ENCODE measurements around the gene SREBF2. TPM values are rescaled to one million over a fixed set of nuclear protein-coding genes. Genes with fewer than 3 reads are reported as not detected.
A peak's percentile ranks its signal among the peaks of the same experiment; 100 is the strongest.
"Not testable (repeated sequence)": the region's sequence is repeated elsewhere in the genome, so short reads cannot be mapped to it uniquely, and the experiment has no call there.

The SREBF2 gene
- total RNA-seq, 2 experiments from 2014 or later = 101 to 105 TPM

GRCh38 chr22:41948928-41949296, 116.0 kb downstream of the SREBF2 start:
- peak overlapping the region; percentile 14 for H3K27ac Mint-ChIP-seq
- H3K27me3 Mint-ChIP-seq; DNase-seq; POLR2A ChIA-PET; H3K9me3 Mint-ChIP-seq (ENCODE audit: low read depth); ATAC-seq: not testable (repeated sequence)
- CTCF ChIA-PET = interaction anchor here (1.9 kb wide), 1 partner anchor 8 kb away, joined by 5 read pairs; no protein-coding TSS in a partner anchor
- peak overlapping the region; percentile 31 for H3K4me3 Mint-ChIP-seq
- intact Hi-C loops (cut with DNase I, micrococcal nuclease) = loop anchor here in 1 of 2 experiments (5.0 kb wide), 1 partner anchor 1312 kb away; the partner anchor contains the start of gene MRTFA
- H3K36me3 Mint-ChIP-seq (ENCODE audit: low read depth) = peaks cover 20% of the 10 kb centered on the region
- peaks cover 43% of the 10 kb centered on the region for H3K4me1 Mint-ChIP-seq

GRCh38 chr22:41949297-41949965, 116.5 kb downstream of the SREBF2 start:
- POLR2A ChIA-PET = interaction anchor here (0.6 kb wide), 1 partner anchor 397 kb away, joined by 3 read pairs; no protein-coding TSS in a partner anchor
- intact Hi-C loops (cut with DNase I, micrococcal nuclease) = loop anchor here in 1 of 2 experiments (5.0 kb wide), 1 partner anchor 1312 kb away; the partner anchor contains the start of gene MRTFA
- DNase-seq (no peak), ATAC-seq (no peak)
- Mint-ChIP-seq H3K4me3 (peak overlapping the region; percentile 31), H3K9me3 (ENCODE audit: low read depth) (no peaks in the 10 kb centered on the region), H3K36me3 (ENCODE audit: low read depth) (peaks cover 16% of the 10 kb centered on the region), H3K27me3 (no peaks in the 10 kb centered on the region), H3K4me1 (peaks cover 39% of the 10 kb centered on the region), H3K27ac (peak overlapping the region; percentile 14)
- CTCF ChIA-PET = interaction anchor here (1.9 kb wide), 1 partner anchor 9 kb away, joined by 5 read pairs; no protein-coding TSS in a partner anchor

- Mint-ChIP-seq H3K27ac (no peak within 1 kb of the TSS), H3K27me3 (no peaks in the 10 kb centered on the region), H3K4me3 (no peak within 1 kb of the TSS), H3K4me1 (peaks cover 25% of the 10 kb centered on the region), H3K36me3 (ENCODE audit: low read depth) (no peaks in the 10 kb centered on the region), H3K9me3 (ENCODE audit: low read depth) (no peaks in the 10 kb centered on the region)
- no peak for ATAC-seq
- ChIA-PET CTCF (interaction anchor here (0.5 to 2.0 kb wide), 3 partner anchors 9 to 12 kb away, joined by 3 to 9 read pairs (median 3); no protein-coding TSS in a partner anchor), POLR2A (no interaction called here)
- DNase-seq = no peak
- intact Hi-C loops (cut with DNase I, micrococcal nuclease) = no loop called here
Measured at GRCh38 chr22:41951898-41952474, 119.1 kb downstream of the SREBF2 start, which contains the start of gene SMIM45. SMIM45 (plus strand) TSS chr22:41952150.

GRCh38 chr22:41952713-41953112, 119.8 kb downstream of the SREBF2 start:
- H3K4me3 Mint-ChIP-seq = no peak overlapping the region
- intact Hi-C loops (cut with DNase I, micrococcal nuclease) = no loop called here
- no peaks in the 10 kb centered on the region for H3K9me3 Mint-ChIP-seq (ENCODE audit: low read depth)
- no peak overlapping the region for H3K27ac Mint-ChIP-seq
- peaks cover 21% of the 10 kb centered on the region for H3K4me1 Mint-ChIP-seq
- no peak for DNase-seq
- H3K36me3 Mint-ChIP-seq (ENCODE audit: low read depth) = no peaks in the 10 kb centered on the region
- H3K27me3 Mint-ChIP-seq = no peaks in the 10 kb centered on the region
- CTCF ChIA-PET = interaction anchor here (0.5 to 2.0 kb wide), 5 partner anchors 10 to 256 kb away, joined by 3 to 9 read pairs (median 3); no protein-coding TSS in a partner anchor
- ATAC-seq = no peak
- POLR2A ChIA-PET = no interaction called here

Small RNA genes lying within 50 kb of the gene (microRNA-seq; reads per million reads assigned to microRNA genes)
- 273 reads per million, percentile 74 among the genes with 10 or more reads in this experiment for gene MIR33A (ENCODE audit: borderline replicate concordance)

Other genes starting within 250 kb of the SREBF2 start
- gene PMM1, start 243.3 kb upstream of the SREBF2 start, total RNA-seq = 10 to 100 TPM; 30.4 to 37.4 TPM
- gene DESI1, start 212.1 kb upstream of the SREBF2 start, total RNA-seq = 10 to 100 TPM; 56.6 to 98.1 TPM
- gene XRCC6, start 211.8 kb upstream of the SREBF2 start, total RNA-seq = 100 to 1,000 TPM; 427 to 469 TPM
- gene SNU13, start 144.2 kb upstream of the SREBF2 start, total RNA-seq = 100 to 1,000 TPM; 275 to 281 TPM
- gene MEI1, start 133.6 kb upstream of the SREBF2 start, total RNA-seq = 10 to 100 TPM; 31.5 to 36.8 TPM
- gene CCDC134, start 32.4 kb upstream of the SREBF2 start, total RNA-seq = 10 to 100 TPM; 14.7 to 15.2 TPM
- gene SHISA8, start 82.0 kb downstream of the SREBF2 start, total RNA-seq = 1 to 10 TPM; 1.4 to 1.9 TPM
- gene TNFRSF13C, start 93.7 kb downstream of the SREBF2 start, total RNA-seq = 1 to 10 TPM; 2.2 to 3.0 TPM
- 10 to 100 TPM; 65.2 to 82.1 TPM for gene CENPM, start 114.0 kb downstream of the SREBF2 start, total RNA-seq
- 1 to 10 TPM; 1.8 to 2.2 TPM for gene SEPTIN3, start 136.3 kb downstream of the SREBF2 start, total RNA-seq
- gene WBP2NL, start 165.7 kb downstream of the SREBF2 start, total RNA-seq = under 1 TPM; 0.30 to 0.54 TPM
- gene NAGA, start 237.7 kb downstream of the SREBF2 start, total RNA-seq = 10 to 100 TPM; 19.7 to 20.0 TPM
- 1 to 10 TPM; 1.4 to 2.3 TPM for gene PHETA2, start 241.1 kb downstream of the SREBF2 start, total RNA-seq
- gene SMDT1, start 246.6 kb downstream of the SREBF2 start, total RNA-seq = 10 to 100 TPM; 17.2 to 45.4 TPM